ENCODE measurements around the gene MSMP. TPM values are rescaled to one million over a fixed set of nuclear protein-coding genes. Genes with fewer than 3 reads are reported as not detected.

The MSMP gene
- total RNA-seq, 1 experiment from 2014 or later: 2.1 TPM

GRCh38 chr9:35795695-35796094, 41.6 kb upstream of the MSMP start:
- no peak overlapping the region for H3K27ac Mint-ChIP-seq

GRCh38 chr9:35793461-35793860, 39.4 kb upstream of the MSMP start:
- no peaks in the 10 kb centered on the region for H3K9me3 Mint-ChIP-seq
- no peak overlapping the region for H3K4me3 Mint-ChIP-seq
- CTCF ChIA-PET: interaction anchor here (2.8 to 5.9 kb wide), 2 partner anchors 19 to 110 kb away, joined by 12 to 143 read pairs; partner anchors contain the start of genes HINT2 and SPAG8
- no peak for DNase-seq (ENCODE audit: low spot score)
- TF ChIP-seq USF1 (CRISPR knock-in tag; IDR thresholded peaks at IDR 0.05): no peak
- no peak for TF ChIP-seq ZNF121 (CRISPR knock-in tag; IDR thresholded peaks at IDR 0.05)
- POLR2A ChIA-PET: no interaction called here
- 0 out of 2 replicates have a peak overlapping the region, but pooled peaks have one; percentile 48 for H3K27ac Mint-ChIP-seq
- no peaks in the 10 kb centered on the region for H3K36me3 Mint-ChIP-seq
- H3K27me3 Mint-ChIP-seq (ENCODE audit: low read depth): peaks cover 3% of the 10 kb centered on the region; the same call in 1 of the 2 replicates
- H3K4me1 Mint-ChIP-seq: peaks cover 14% of the 10 kb centered on the region
- ATAC-seq: no peak

More at GRCh38 chr9:35795695-35796094, 41.6 kb upstream of the MSMP start:
- Mint-ChIP-seq H3K36me3 (no peaks in the 10 kb centered on the region), H3K27me3 (ENCODE audit: low read depth) (no peaks in the 10 kb centered on the region), H3K4me1 (peaks cover 6% of the 10 kb centered on the region), H3K9me3 (no peaks in the 10 kb centered on the region), H3K4me3 (no peak overlapping the region)
- POLR2A ChIA-PET: no interaction called here
- TF ChIP-seq ZNF232 (CRISPR knock-in tag; IDR thresholded peaks at IDR 0.05) (no peak), NFYB (CRISPR knock-in tag; conservative IDR thresholded peaks at IDR 0.05; ENCODE audit: low read depth) (no peak), ESRRA (CRISPR knock-in tag; IDR thresholded peaks at IDR 0.05; ENCODE audit: borderline replicate concordance) (no peak), NFATC4 (CRISPR knock-in tag; IDR thresholded peaks at IDR 0.05) (no peak), E2F5 (CRISPR knock-in tag; IDR thresholded peaks at IDR 0.05) (no peak), NR3C1 (CRISPR knock-in tag; conservative IDR thresholded peaks at IDR 0.05; ENCODE audit: low read depth) (no peak), JAZF1 (CRISPR knock-in tag; IDR thresholded peaks at IDR 0.05) (no peak), IRF1 (CRISPR knock-in tag; IDR thresholded peaks at IDR 0.05) (no peak), CTCF (IDR thresholded peaks at IDR 0.05) (no peak)
- ATAC-seq: no peak
- CTCF ChIA-PET: interaction anchor here (1.3 kb wide), 1 partner anchor 20 kb away, joined by 3 read pairs; no protein-coding TSS in a partner anchor
- DNase-seq (ENCODE audit: low spot score): no peak

GRCh38 chr9:35792826-35793225, 38.8 kb upstream of the MSMP start:
- no peak overlapping the region for H3K27ac Mint-ChIP-seq
- CTCF ChIA-PET: interaction anchor here (1.3 to 5.9 kb wide), 5 partner anchors 19 to 111 kb away, joined by 3 to 143 read pairs (median 12); partner anchors contain the start of genes HINT2 and SPAG8
- ATAC-seq: no peak

More at GRCh38 chr9:35792826-35793225, 38.8 kb upstream of the MSMP start:
- 0 out of 2 replicates have a peak, but pooled peaks have one; percentile 11 for TF ChIP-seq FOXP1 (CRISPR knock-in tag; IDR thresholded peaks at IDR 0.05; ENCODE audit: borderline replicate concordance)
- peak; percentile 46; the same call in 1 of the 2 replicates for TF ChIP-seq MYBL2 (CRISPR knock-in tag; IDR thresholded peaks at IDR 0.05)
- no peak for TF ChIP-seq ATF6 (CRISPR knock-in tag; IDR thresholded peaks at IDR 0.05)
- Mint-ChIP-seq H3K4me1 (peaks cover 14% of the 10 kb centered on the region), H3K36me3 (peaks cover under 1% of the 10 kb centered on the region; the same call in 1 of the 2 replicates), H3K27me3 (ENCODE audit: low read depth) (peaks cover 3% of the 10 kb centered on the region; the same call in 1 of the 2 replicates), H3K4me3 (peak overlapping the region; percentile 38), H3K9me3 (no peaks in the 10 kb centered on the region)
- POLR2A ChIA-PET: interaction anchor here (1.0 kb wide), 1 partner anchor 19 kb away, joined by 4 read pairs; the partner anchor contains the start of gene SPAG8
- DNase-seq (ENCODE audit: low spot score): no peak

All from WTC11 (cell line).